ENCODE results near the gene OSBPL7. TPM values are rescaled to one million over a fixed set of nuclear protein-coding genes. Genes with fewer than 3 reads are reported as not detected.

Gene OSBPL7
- polyA plus RNA-seq, 1 donor (not counting 4 experiments of a cell fraction or from before 2014, with no cell fraction given) = 1.9 TPM

- TF ChIP-seq, protein P1, sequence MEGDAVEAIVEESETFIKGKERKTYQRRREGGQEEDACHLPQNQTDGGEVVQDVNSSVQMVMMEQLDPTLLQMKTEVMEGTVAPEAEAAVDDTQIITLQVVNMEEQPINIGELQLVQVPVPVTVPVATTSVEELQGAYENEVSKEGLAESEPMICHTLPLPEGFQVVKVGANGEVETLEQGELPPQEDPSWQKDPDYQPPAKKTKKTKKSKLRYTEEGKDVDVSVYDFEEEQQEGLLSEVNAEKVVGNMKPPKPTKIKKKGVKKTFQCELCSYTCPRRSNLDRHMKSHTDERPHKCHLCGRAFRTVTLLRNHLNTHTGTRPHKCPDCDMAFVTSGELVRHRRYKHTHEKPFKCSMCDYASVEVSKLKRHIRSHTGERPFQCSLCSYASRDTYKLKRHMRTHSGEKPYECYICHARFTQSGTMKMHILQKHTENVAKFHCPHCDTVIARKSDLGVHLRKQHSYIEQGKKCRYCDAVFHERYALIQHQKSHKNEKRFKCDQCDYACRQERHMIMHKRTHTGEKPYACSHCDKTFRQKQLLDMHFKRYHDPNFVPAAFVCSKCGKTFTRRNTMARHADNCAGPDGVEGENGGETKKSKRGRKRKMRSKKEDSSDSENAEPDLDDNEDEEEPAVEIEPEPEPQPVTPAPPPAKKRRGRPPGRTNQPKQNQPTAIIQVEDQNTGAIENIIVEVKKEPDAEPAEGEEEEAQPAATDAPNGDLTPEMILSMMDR (optimal IDR thresholded peaks at IDR 0.05 in 1 of 3, IDR thresholded peaks at IDR 0.05 in 1 of 3, conservative IDR thresholded peaks at IDR 0.05 in 1 of 3; ENCODE audit: extremely low read depth in 1 of 3, insufficient read depth in 2 of 3, low read length in 3 of 3) = no peak
- TF ChIP-seq EZH2 (IDR thresholded peaks at IDR 0.05; ENCODE audit: low read length) = no peak
- FAIRE-seq (no peak), DNase-seq (ENCODE audit: low read depth, low spot score) (no peak)
- no peak overlapping the region for H2AFZ ChIP-seq (ENCODE audit: control insufficient read depth, low read length)
- no peaks in the 10 kb centered on the region for H3K9me1 ChIP-seq (ENCODE audit: control insufficient read depth, extremely low read depth, insufficient read depth, low read length)
- H4K20me1 ChIP-seq (ENCODE audit: control insufficient read depth, extremely low read depth, insufficient read depth, low read length) = no peaks in the 10 kb centered on the region
- dilution Hi-C loops (cut with MboI; ENCODE audit: extremely low pct_ligation_motif_present, low sequenced_read_pairs) = no loop called here
- no peaks in the 10 kb centered on the region for H3K27me3 ChIP-seq (ENCODE audit: control insufficient read depth, extremely low read depth, insufficient read depth, low read length)
- H3K79me2 ChIP-seq (ENCODE audit: control insufficient read depth, insufficient read depth, low read length) = no peaks in the 10 kb centered on the region
- peaks cover 11% of the 10 kb centered on the region for H3K4me1 ChIP-seq (ENCODE audit: control insufficient read depth, extremely low read depth, insufficient read depth, low read length)
- no peaks in the 10 kb centered on the region for H3K36me3 ChIP-seq (ENCODE audit: control insufficient read depth in 2 of 2, extremely low read depth in 1 of 2, insufficient read depth in 2 of 2, low read length in 2 of 2)
- no peaks in the 10 kb centered on the region for H3K9me3 ChIP-seq (ENCODE audit: control insufficient read depth, low read depth, low read length)
- H3K27ac ChIP-seq (ENCODE audit: control insufficient read depth, insufficient read depth, low read length) = no peak overlapping the region
- no peak overlapping the region for H3K9ac ChIP-seq (ENCODE audit: control insufficient read depth, extremely low read depth, insufficient read depth, low read length)
- no peak overlapping the region for H3K4me3 ChIP-seq (ENCODE audit: control insufficient read depth in 2 of 3, extremely low read depth in 1 of 3, insufficient read depth in 2 of 3, low read depth in 1 of 3, low read length in 3 of 3)
- no peak overlapping the region for H3K4me2 ChIP-seq (ENCODE audit: control insufficient read depth, extremely low read depth, insufficient read depth, low read depth, low read length)
Measured at GRCh38 chr17:47816947-47817346, 4.6 kb downstream of the OSBPL7 start.

DNA sequence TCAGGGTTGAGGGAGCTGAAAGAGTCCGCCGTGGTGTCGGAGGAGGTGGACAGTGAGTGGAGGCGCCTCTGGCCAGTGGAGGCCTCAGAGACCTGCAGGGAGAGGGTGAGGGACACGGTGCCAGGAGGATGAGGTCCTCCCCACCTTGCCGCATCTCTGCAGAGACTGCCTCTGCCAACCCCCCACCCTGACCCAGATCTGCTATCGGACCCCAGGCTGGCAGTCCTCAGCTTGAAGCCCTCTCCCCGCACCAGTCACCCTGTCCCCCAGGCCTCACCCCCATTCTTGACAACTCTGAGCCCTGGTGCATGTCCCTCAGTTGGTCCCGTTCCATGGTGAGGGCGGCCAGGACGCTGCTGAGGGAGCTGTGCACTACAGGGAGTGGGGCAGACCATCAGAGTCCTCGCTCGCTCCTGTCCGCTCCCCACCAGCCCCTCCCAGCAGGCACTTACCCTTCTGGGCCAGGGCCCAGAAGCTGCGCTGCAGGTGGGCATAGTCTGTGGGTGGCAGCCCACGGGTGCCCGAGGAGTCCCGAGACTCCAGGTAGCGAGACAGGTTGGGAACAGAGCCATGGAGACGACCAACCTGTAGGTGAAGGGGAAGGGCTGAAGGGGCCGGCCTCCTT lies 5.4 kb downstream of the OSBPL7 start:
- Histone ChIP-seq H3K4me3 (ENCODE audit: control insufficient read depth in 2 of 3, extremely low read depth in 1 of 3, insufficient read depth in 2 of 3, low read depth in 1 of 3, low read length in 3 of 3) (no peak overlapping the region), H3K9ac (ENCODE audit: control insufficient read depth, extremely low read depth, insufficient read depth, low read length) (no peak overlapping the region), H2AFZ (ENCODE audit: control insufficient read depth, low read length) (no peak overlapping the region), H3K27ac (ENCODE audit: control insufficient read depth, insufficient read depth, low read length) (no peak overlapping the region), H3K9me1 (ENCODE audit: control insufficient read depth, extremely low read depth, insufficient read depth, low read length) (no peaks in the 10 kb centered on the region), H3K4me1 (ENCODE audit: control insufficient read depth, extremely low read depth, insufficient read depth, low read length) (peaks cover 9% of the 10 kb centered on the region), H3K4me2 (ENCODE audit: control insufficient read depth, extremely low read depth, insufficient read depth, low read depth, low read length) (no peak overlapping the region), H3K27me3 (ENCODE audit: control insufficient read depth, extremely low read depth, insufficient read depth, low read length) (no peaks in the 10 kb centered on the region), H3K79me2 (ENCODE audit: control insufficient read depth, insufficient read depth, low read length) (no peaks in the 10 kb centered on the region), H3K9me3 (ENCODE audit: control insufficient read depth, low read depth, low read length) (no peaks in the 10 kb centered on the region), H4K20me1 (ENCODE audit: control insufficient read depth, extremely low read depth, insufficient read depth, low read length) (no peaks in the 10 kb centered on the region), H3K36me3 (ENCODE audit: control insufficient read depth in 2 of 2, extremely low read depth in 1 of 2, insufficient read depth in 2 of 2, low read length in 2 of 2) (no peaks in the 10 kb centered on the region)
- no peak for DNase-seq (ENCODE audit: low read depth, low spot score)
- dilution Hi-C loops (cut with MboI; ENCODE audit: extremely low pct_ligation_motif_present, low sequenced_read_pairs) = no loop called here
- FAIRE-seq = no peak
- TF ChIP-seq EZH2 (IDR thresholded peaks at IDR 0.05; ENCODE audit: low read length) = no peak
- TF ChIP-seq, protein P1 (optimal IDR thresholded peaks at IDR 0.05 in 1 of 3, IDR thresholded peaks at IDR 0.05 in 1 of 3, conservative IDR thresholded peaks at IDR 0.05 in 1 of 3; ENCODE audit: extremely low read depth in 1 of 3, insufficient read depth in 2 of 3, low read length in 3 of 3) = no peak

Measured in keratinocyte (primary cell).